ENCODE data around the gene VTCN1.

Gene VTCN1

GRCh38 chr1:117098287-117098890 lies 112.3 kb downstream of the VTCN1 start:
- Histone ChIP-seq H3K9me2 (replicated peaks; ENCODE audit: insufficient read depth, low read length) (no peaks in the 10 kb centered on the region), H3K4me2 (ENCODE audit: low read depth, low read length) (peak overlapping the region; percentile 56), H2AFZ (ENCODE audit: low read length) (no peak overlapping the region), H3K79me2 (ENCODE audit: low read length) (no peaks in the 10 kb centered on the region), H3F3A (ENCODE audit: insufficient read depth, low read length) (peaks cover 17% of the 10 kb centered on the region), H3K4me1 (ENCODE audit: low read length) (peaks cover 32% of the 10 kb centered on the region), H3K9me3 (replicated peaks; ENCODE audit: insufficient read depth, low read length) (no peaks in the 10 kb centered on the region), H4K20me1 (ENCODE audit: insufficient read depth, low read length) (no peaks in the 10 kb centered on the region), H3K36me3 (replicated peaks; ENCODE audit: insufficient read depth, low read length) (no peaks in the 10 kb centered on the region), H3K27ac (ENCODE audit: low read length) (peak overlapping the region; percentile 67), H3K9ac (ENCODE audit: low read length) (no peak overlapping the region; the same call in 1 of the 2 replicates), H3K4me3 (ENCODE audit: low read length) (no peak overlapping the region), H3K27me3 (replicated peaks; ENCODE audit: insufficient read depth, low read length) (no peaks in the 10 kb centered on the region)
- DNase-seq, result peak; percentile 71
- TF ChIP-seq CTCF (IDR thresholded peaks at IDR 0.05; ENCODE audit: low read length) (no peak), EZH2phosphoT487 (IDR thresholded peaks at IDR 0.05; ENCODE audit: low read length) (no peak), EZH2 (optimal IDR thresholded peaks at IDR 0.05; ENCODE audit: low read depth, low read length) (no peak)

GRCh38 chr1:117097443-117097842 lies 113.3 kb downstream of the VTCN1 start:
- no peak for DNase-seq
- Histone ChIP-seq H3K79me2 (ENCODE audit: low read length) (no peaks in the 10 kb centered on the region), H3K36me3 (replicated peaks; ENCODE audit: insufficient read depth, low read length) (no peaks in the 10 kb centered on the region), H3K27ac (ENCODE audit: low read length) (peak overlapping the region; percentile 67; the same call in 1 of the 2 replicates), H3K4me1 (ENCODE audit: low read length) (peaks cover 39% of the 10 kb centered on the region), H2AFZ (ENCODE audit: low read length) (no peak overlapping the region), H3K9me3 (replicated peaks; ENCODE audit: insufficient read depth, low read length) (no peaks in the 10 kb centered on the region), H3K4me2 (ENCODE audit: low read depth, low read length) (peak overlapping the region; percentile 34; the same call in 1 of the 2 replicates), H3K27me3 (replicated peaks; ENCODE audit: insufficient read depth, low read length) (no peaks in the 10 kb centered on the region), H4K20me1 (ENCODE audit: insufficient read depth, low read length) (no peaks in the 10 kb centered on the region), H3K4me3 (ENCODE audit: low read length) (no peak overlapping the region), H3F3A (ENCODE audit: insufficient read depth, low read length) (peaks cover 17% of the 10 kb centered on the region), H3K9me2 (replicated peaks; ENCODE audit: insufficient read depth, low read length) (no peaks in the 10 kb centered on the region), H3K9ac (ENCODE audit: low read length) (no peak overlapping the region)
- no peak for TF ChIP-seq EZH2phosphoT487 (IDR thresholded peaks at IDR 0.05; ENCODE audit: low read length)
- TF ChIP-seq CTCF (IDR thresholded peaks at IDR 0.05; ENCODE audit: low read length), result no peak
- no peak for TF ChIP-seq EZH2 (optimal IDR thresholded peaks at IDR 0.05; ENCODE audit: low read depth, low read length)

GRCh38 chr1:117096951-117097408 lies 113.7 kb downstream of the VTCN1 start:
- no peak overlapping the region for H3K9ac ChIP-seq (ENCODE audit: low read length)
- H3K79me2 ChIP-seq (ENCODE audit: low read length), result no peaks in the 10 kb centered on the region
- no peaks in the 10 kb centered on the region for H4K20me1 ChIP-seq (ENCODE audit: insufficient read depth, low read length)
- peaks cover 17% of the 10 kb centered on the region for H3F3A ChIP-seq (ENCODE audit: insufficient read depth, low read length)
- no peaks in the 10 kb centered on the region for H3K9me3 ChIP-seq (replicated peaks; ENCODE audit: insufficient read depth, low read length)
- peak overlapping the region; percentile 67; the same call in 1 of the 2 replicates for H3K27ac ChIP-seq (ENCODE audit: low read length)
- peaks cover 39% of the 10 kb centered on the region for H3K4me1 ChIP-seq (ENCODE audit: low read length)
- H2AFZ ChIP-seq (ENCODE audit: low read length), result no peak overlapping the region
- DNase-seq, result no peak
- no peaks in the 10 kb centered on the region for H3K9me2 ChIP-seq (replicated peaks; ENCODE audit: insufficient read depth, low read length)
- no peaks in the 10 kb centered on the region for H3K36me3 ChIP-seq (replicated peaks; ENCODE audit: insufficient read depth, low read length)
- H3K4me2 ChIP-seq (ENCODE audit: low read depth, low read length), result no peak overlapping the region
- no peaks in the 10 kb centered on the region for H3K27me3 ChIP-seq (replicated peaks; ENCODE audit: insufficient read depth, low read length)
- no peak overlapping the region for H3K4me3 ChIP-seq (ENCODE audit: low read length)
- TF ChIP-seq EZH2 (optimal IDR thresholded peaks at IDR 0.05; ENCODE audit: low read depth, low read length) (no peak), CTCF (IDR thresholded peaks at IDR 0.05; ENCODE audit: low read length) (no peak), EZH2phosphoT487 (IDR thresholded peaks at IDR 0.05; ENCODE audit: low read length) (no peak)
